ENCODE results near the gene RNF175. TPM values are rescaled to one million over a fixed set of nuclear protein-coding genes. Genes with fewer than 3 reads are reported as not detected.

Gene RNF175
- total RNA-seq, 4 donors from 2014 or later, result 0.96 TPM; not detected in 3

GRCh38 chr4:153765894-153766293 lies 6.1 kb upstream of the RNF175 start:
- TF ChIP-seq POLR2A (IDR thresholded peaks at IDR 0.05) (no peak), CTCF (IDR thresholded peaks at IDR 0.05) (no peak), EP300 (IDR thresholded peaks at IDR 0.05; ENCODE audit: low read depth) (no peak), POLR2AphosphoS5 (IDR thresholded peaks at IDR 0.05) (no peak)
- DNase-seq, result no peak
- H3K27ac ChIP-seq, result no peak overlapping the region
- peaks cover 6% of the 10 kb centered on the region for H3K27me3 ChIP-seq
- 81 to 100% methylated on average over 1 to 8 of the region's 8 CpGs for WGBS, 2 donors (ENCODE audit: low coverage in 1 of 2)
- no peak overlapping the region for H3K4me3 ChIP-seq
- H3K9me3 ChIP-seq, result no peaks in the 10 kb centered on the region
- no peaks in the 10 kb centered on the region for H3K36me3 ChIP-seq
- peaks cover 0 to 6% (median 0%) of the 10 kb centered on the region in 4 donors for H3K4me1 ChIP-seq
- in situ Hi-C loops (cut with MboI; ENCODE audit: low pct_ligation_motif_present in 1 of 4, low pct_unique_long_range_greater_than_20kb in 1 of 4, low sequenced_read_pairs in 3 of 4) (no loop called here), intact Hi-C loops (cut with DNase I; ENCODE audit: low total_unique reads) (no loop called here)

GRCh38 chr4:153764601-153765368 lies 5.0 kb upstream of the RNF175 start:
- no peak for DNase-seq
- H3K27me3 ChIP-seq, result peaks cover 17% of the 10 kb centered on the region
- no peaks in the 10 kb centered on the region for H3K9me3 ChIP-seq
- H3K4me1 ChIP-seq, result peaks cover 0 to 6% (median under 1%) of the 10 kb centered on the region in 4 donors
- in situ Hi-C loops (cut with MboI; ENCODE audit: low pct_ligation_motif_present in 1 of 4, low pct_unique_long_range_greater_than_20kb in 1 of 4, low sequenced_read_pairs in 3 of 4) (no loop called here), intact Hi-C loops (cut with DNase I; ENCODE audit: low total_unique reads) (no loop called here)
- H3K4me3 ChIP-seq, result no peak overlapping the region
- WGBS, 2 donors (ENCODE audit: low coverage in 1 of 2), result 29 to 36% methylated on average over 4 to 5 of the region's 5 CpGs
- no peak for TF ChIP-seq EP300 (IDR thresholded peaks at IDR 0.05; ENCODE audit: low read depth)
- no peak for TF ChIP-seq CTCF (IDR thresholded peaks at IDR 0.05)
- TF ChIP-seq POLR2AphosphoS5 (IDR thresholded peaks at IDR 0.05), result no peak
- TF ChIP-seq POLR2A (IDR thresholded peaks at IDR 0.05), result no peak
- no peak overlapping the region for H3K27ac ChIP-seq
- H3K36me3 ChIP-seq, result no peaks in the 10 kb centered on the region

- peak in 1 of 5 experiments; percentile 4 for TF ChIP-seq CTCF (IDR thresholded peaks at IDR 0.05)
- no peak for TF ChIP-seq POLR2AphosphoS5 (IDR thresholded peaks at IDR 0.05)
- Histone ChIP-seq H3K27me3 (peaks cover 31% of the 10 kb centered on the region), H3K4me3 (no peak overlapping the region), H3K27ac (no peak overlapping the region), H3K36me3 (no peaks in the 10 kb centered on the region), H3K9me3 (no peaks in the 10 kb centered on the region), H3K4me1 (peaks cover 0 to 8% (median 5%) of the 10 kb centered on the region in 4 donors)
- intact Hi-C loops (cut with DNase I; ENCODE audit: low total_unique reads), result no loop called here
- in situ Hi-C loops (cut with MboI; ENCODE audit: low pct_ligation_motif_present in 1 of 4, low pct_unique_long_range_greater_than_20kb in 1 of 4, low sequenced_read_pairs in 3 of 4), result no loop called here
- 91 to 98% methylated on average over 1 of the region's 1 CpG for WGBS, 2 donors (ENCODE audit: low coverage in 1 of 2)
- DNase-seq, result no peak
These were observed 3.6 kb upstream of the RNF175 start for GRCh38 chr4:153763404-153763803.

GRCh38 chr4:153758688-153759406 lies 977 bp downstream of the RNF175 start:
- intact Hi-C loops (cut with DNase I; ENCODE audit: low total_unique reads), result loop anchor here (10.0 kb wide), 1 partner anchor 414 kb away; the partner anchor contains the start of gene MND1
- no peak for TF ChIP-seq POLR2AphosphoS5 (IDR thresholded peaks at IDR 0.05)
- TF ChIP-seq EP300 (IDR thresholded peaks at IDR 0.05; ENCODE audit: low read depth), result no peak
- no peak for TF ChIP-seq POLR2A (IDR thresholded peaks at IDR 0.05)
- TF ChIP-seq CTCF (IDR thresholded peaks at IDR 0.05), result no peak

More at GRCh38 chr4:153758688-153759406, 977 bp downstream of the RNF175 start:
- Histone ChIP-seq H3K27ac (no peak overlapping the region), H3K4me1 (peaks cover 0 to 8% (median 2%) of the 10 kb centered on the region in 4 donors), H3K4me3 (peak overlapping the region in 1 of 4 donors; percentile 53), H3K27me3 (peaks cover 39% of the 10 kb centered on the region), H3K36me3 (no peaks in the 10 kb centered on the region), H3K9me3 (no peaks in the 10 kb centered on the region)
- no peak for DNase-seq
- 62 to 71% methylated on average over 4 to 15 of the region's 15 CpGs for WGBS, 2 donors (ENCODE audit: low coverage in 1 of 2)
- in situ Hi-C loops (cut with MboI; ENCODE audit: low pct_ligation_motif_present in 1 of 4, low pct_unique_long_range_greater_than_20kb in 1 of 4, low sequenced_read_pairs in 3 of 4), result loop anchor here in 1 of 4 donors (10.0 kb wide), 1 partner anchor 124 kb away; no protein-coding TSS in a partner anchor

Measured in transverse colon (tissue), 4 donors.